NB4 (cell line): ENCODE results near the gene COX6B2.
"Not testable (repeated sequence)": the region's sequence is repeated elsewhere in the genome, so short reads cannot be mapped to it uniquely, and the experiment has no call there.

Experiments
- DNase-seq: peaks from one replicate; pipeline ENCODE4 v3.0.0; 2010; ENCODE audit warnings: low read depth
- H3K4me3 ChIP-seq: one replicate; pipeline ENCODE4 v1.5.1; 2011; ENCODE audit warnings: mild to moderate bottlenecking, low read depth, low read length, moderate library complexity
- CTCF ChIP-seq: IDR thresholded peaks from one replicate; pipeline ENCODE4 v1.5.1; 2012; ENCODE audit warnings: low read depth, low read length
- MAX ChIP-seq: IDR thresholded peaks from 2 replicates; pipeline ENCODE4 v1.6.1; 2011; ENCODE audit warnings: low read depth, low read length
- MYC ChIP-seq: IDR thresholded peaks from 2 replicates; pipeline ENCODE4 v1.6.1; 2011; ENCODE audit warnings: low read depth, low read length
- POLR2A ChIP-seq: IDR thresholded peaks from 2 replicates; pipeline ENCODE4 v1.6.1; 2011; ENCODE audit warnings: mild to moderate bottlenecking; ENCODE audit not compliant: insufficient read length; ENCODE audit errors: extremely low read depth

Gene COX6B2

GRCh38 chr19:55333870-55334269 is 20.6 kb downstream of the COX6B2 start:
- no peak overlapping the region for H3K4me3 ChIP-seq
- no peak for TF ChIP-seq POLR2A
- no peak for TF ChIP-seq CTCF
- no peak for TF ChIP-seq MAX
- TF ChIP-seq MYC = no peak
- no peak for DNase-seq

- not testable (repeated sequence) for DNase-seq
Observed at GRCh38 chr19:55329791-55330190, 24.7 kb downstream of the COX6B2 start.

GRCh38 chr19:55328774-55329318 is 25.7 kb downstream of the COX6B2 start:
- not testable (repeated sequence) for H3K4me3 ChIP-seq, DNase-seq

More at GRCh38 chr19:55329791-55330190, 24.7 kb downstream of the COX6B2 start:
- not testable (repeated sequence) for H3K4me3 ChIP-seq

- no peak for DNase-seq
- H3K4me3 ChIP-seq = no peak within 1 kb of the TSS
Observed at GRCh38 chr19:55325172-55325571, 29.3 kb downstream of the COX6B2 start, which contains the start of gene TMEM150B. Gene TMEM150B (minus strand): TSS chr19:55325341. CDS start chr19:55321036, 4,305 bp downstream.

GRCh38 chr19:55324662-55325061 is 29.9 kb downstream of the COX6B2 start:
- no peak for TF ChIP-seq MAX
- TF ChIP-seq MYC = no peak
- TF ChIP-seq POLR2A = no peak
- TF ChIP-seq CTCF = no peak
- DNase-seq = no peak
- no peak overlapping the region for H3K4me3 ChIP-seq

More at GRCh38 chr19:55325172-55325571, 29.3 kb downstream of the COX6B2 start, which contains the start of gene TMEM150B:
- TF ChIP-seq MAX (no peak), CTCF (no peak), POLR2A (no peak), MYC (no peak)

GRCh38 chr19:55322204-55322885 is 32.2 kb downstream of the COX6B2 start:
- TF ChIP-seq MAX (no peak), POLR2A (no peak), MYC (no peak), CTCF (no peak)
- no peak overlapping the region for H3K4me3 ChIP-seq
- DNase-seq = no peak

GRCh38 chr19:55321466-55322137 is 32.9 kb downstream of the COX6B2 start:
- no peak overlapping the region for H3K4me3 ChIP-seq
- no peak for DNase-seq
- TF ChIP-seq POLR2A (no peak), CTCF (no peak), MYC (no peak), MAX (no peak)
